Stimulated activated CD4-positive, alpha-beta T cell treated with anti-CD3 and anti-CD28 coated beads, Interleukin-2, amount 100 ng/mL, for 48 hours (primary cell): Measurements from ENCODE around the gene DUSP21.
"Not testable (repeated sequence)": the region's sequence is repeated elsewhere in the genome, so short reads cannot be mapped to it uniquely, and the experiment has no call there.

Experiments
- DNase-seq, 2 donors: peaks; one replicate each; pipeline ENCODE4 v3.0.0-alpha.2; 2020

DUSP21 gene

GRCh38 chrX:44843753-44844152 is at the start of gene DUSP21:
Gene DUSP21, plus strand, starts transcription at chrX:44844021. Its CDS starts 112 bp downstream, at chrX:44844133.
- DNase-seq, result no peak

- no peak for DNase-seq
These were observed 47.8 kb upstream of the DUSP21 start for GRCh38 chrX:44795945-44796450.

- no peak for DNase-seq
These were observed 41.2 kb upstream of the DUSP21 start for GRCh38 chrX:44802613-44803012.

- no peak for DNase-seq
These were observed 28.1 kb upstream of the DUSP21 start for GRCh38 chrX:44815681-44816080.

- DNase-seq, result no peak
These were observed 27.5 kb upstream of the DUSP21 start for GRCh38 chrX:44816367-44816766.

- DNase-seq, result no peak
These were observed 26.8 kb upstream of the DUSP21 start for GRCh38 chrX:44817029-44817428.

GRCh38 chrX:44822601-44823000 is 21.2 kb upstream of the DUSP21 start:
- DNase-seq, result no peak

- DNase-seq, result not testable (repeated sequence)
These were observed 20.6 kb upstream of the DUSP21 start for GRCh38 chrX:44823193-44823592.

GRCh38 chrX:44828008-44828605 is 15.7 kb upstream of the DUSP21 start:
- DNase-seq, result no peak

- DNase-seq, result no peak
These were observed 14.0 kb upstream of the DUSP21 start for GRCh38 chrX:44829832-44830231.

GRCh38 chrX:44842550-44843317 is 1.1 kb upstream of the DUSP21 start:
- no peak for DNase-seq

GRCh38 chrX:44843318-44843702 is 511 bp upstream of the DUSP21 start:
- DNase-seq, result no peak

- no peak for DNase-seq
These were observed 383 bp downstream of the DUSP21 start for GRCh38 chrX:44844204-44844603.

GRCh38 chrX:44850891-44851290 is 7.1 kb downstream of the DUSP21 start:
- not testable (repeated sequence) for DNase-seq

GRCh38 chrX:44871114-44871645 is 27.4 kb downstream of the DUSP21 start:
- DNase-seq, result no peak

- DNase-seq, result peak; percentile 1 to 29
These were observed 28.4 kb downstream of the DUSP21 start for GRCh38 chrX:44871931-44872820.

GRCh38 chrX:44872821-44873414 is 29.1 kb downstream of the DUSP21 start, which contains the start of gene KDM6A:
Gene KDM6A, plus strand, starts transcription at chrX:44873188. Its CDS starts 364 bp downstream, at chrX:44873552.
- DNase-seq, result peak; percentile 89 to 99

- DNase-seq, result peak; percentile 16 to 43
These were observed 29.8 kb downstream of the DUSP21 start for GRCh38 chrX:44873415-44874276.

GRCh38 chrX:44874420-44875184 is 30.8 kb downstream of the DUSP21 start:
- DNase-seq, result peak in 1 of 2 donors; percentile 27

- no peak for DNase-seq
These were observed 31.3 kb downstream of the DUSP21 start for GRCh38 chrX:44875185-44875489.

GRCh38 chrX:44876086-44876485 is 32.3 kb downstream of the DUSP21 start:
- no peak for DNase-seq
